HAP-1 (cell line): Measurements from ENCODE around the gene LSM7.
A peak's percentile ranks its signal among the peaks of the same experiment; 100 is the strongest.

Source experiments
- DNase-seq, 2 experiments: peaks; one replicate each; pipeline ENCODE4 v3.0.0-alpha.2; 2016 to 2020; ENCODE audit warnings: low spot score in 2 of 2
- H3K27me3 ChIP-seq: fragments of 250-450 bp; sonication (Bioruptor Pico); 2 replicates; pipeline ENCODE4 v1.5.1; 2020; ENCODE audit warnings: low read depth, mild to moderate bottlenecking, moderate library complexity
- H3K36me3 ChIP-seq: fragments of 250-450 bp; sonication (Bioruptor Pico); replicated peaks from 2 replicates; pipeline ENCODE4 v1.5.1; 2020; ENCODE audit warnings: mild to moderate bottlenecking
- H3K4me1 ChIP-seq: fragments of 250-450 bp; sonication (Bioruptor Pico); 2 replicates; pipeline ENCODE4 v1.5.1; 2020; ENCODE audit warnings: mild to moderate bottlenecking
- H3K4me3 ChIP-seq: fragments of 250-450 bp; sonication (Bioruptor Pico); 2 replicates; pipeline ENCODE4 v1.5.1; 2020; ENCODE audit warnings: mild to moderate bottlenecking, moderate library complexity
- H3K9me3 ChIP-seq: fragments of 250-450 bp; sonication (Bioruptor Pico); 2 replicates; pipeline ENCODE4 v1.5.1; 2020; ENCODE audit warnings: mild to moderate bottlenecking, moderate library complexity
- in situ Hi-C: fragments of 300-500 bp; cut with MboI; formaldehyde crosslinking; loops from 3 replicates; pipeline ENCODE4 v1.14.3; 2020; ENCODE audit warnings: low sequenced_read_pairs, inconsistent platforms, mixed read lengths

The LSM7 gene

DNA sequence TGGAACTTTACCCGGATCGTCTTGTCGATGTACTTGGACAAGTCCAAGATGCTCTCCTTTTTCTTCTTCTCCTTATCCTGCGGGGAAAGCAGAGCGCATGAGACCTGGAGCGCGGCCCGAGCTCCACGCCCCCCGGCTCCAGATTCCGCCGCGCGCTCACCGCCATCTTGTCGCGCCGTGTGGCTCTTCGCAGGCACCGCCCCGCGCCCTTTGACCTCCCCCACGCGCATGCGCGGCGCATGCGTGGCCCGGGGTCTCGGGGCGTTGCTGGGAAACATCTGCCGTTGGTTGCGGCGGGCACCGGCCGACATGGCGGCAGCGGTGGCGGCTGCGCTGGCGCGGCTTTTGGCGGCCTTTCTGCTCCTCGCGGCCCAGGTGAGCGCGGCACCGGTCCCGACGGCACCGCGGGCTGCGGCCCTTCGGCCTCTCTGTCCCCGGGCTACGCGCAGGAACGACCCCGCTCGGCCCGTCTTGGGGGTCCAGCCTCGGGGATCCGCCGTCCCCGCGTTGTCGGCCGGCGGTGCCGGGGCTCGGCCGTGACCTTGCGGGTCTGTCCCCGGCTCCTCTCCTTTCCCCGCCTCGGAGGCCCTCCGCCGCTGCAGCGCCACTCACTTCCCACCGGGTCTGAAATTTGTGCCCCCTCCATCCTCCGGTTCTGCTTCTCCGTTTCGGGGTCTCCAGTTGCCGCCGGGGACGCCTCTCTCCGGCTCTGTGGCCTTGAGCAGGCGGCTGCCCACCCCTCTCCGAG is at the start of gene LSM7, which contains the start of gene SPPL2B:
LSM7 (minus strand) TSS at position 186 of the 748 bp plus-strand sequence; CDS start at position 166, 20 bp downstream.
SPPL2B (plus strand) TSS at position 284 of the 748 bp plus-strand sequence; CDS start at position 310, 26 bp downstream.
- Histone ChIP-seq H3K27me3 (no peaks in the 10 kb centered on the region), H3K9me3 (no peaks in the 10 kb centered on the region), H3K4me3 (peak within 1 kb of the TSS; percentile 80), H3K4me1 (peaks cover 11% of the 10 kb centered on the region), H3K36me3 (peaks cover 26% of the 10 kb centered on the region)
- peak; percentile 78 to 92 for DNase-seq
- in situ Hi-C loops, result no loop called here

DNA sequence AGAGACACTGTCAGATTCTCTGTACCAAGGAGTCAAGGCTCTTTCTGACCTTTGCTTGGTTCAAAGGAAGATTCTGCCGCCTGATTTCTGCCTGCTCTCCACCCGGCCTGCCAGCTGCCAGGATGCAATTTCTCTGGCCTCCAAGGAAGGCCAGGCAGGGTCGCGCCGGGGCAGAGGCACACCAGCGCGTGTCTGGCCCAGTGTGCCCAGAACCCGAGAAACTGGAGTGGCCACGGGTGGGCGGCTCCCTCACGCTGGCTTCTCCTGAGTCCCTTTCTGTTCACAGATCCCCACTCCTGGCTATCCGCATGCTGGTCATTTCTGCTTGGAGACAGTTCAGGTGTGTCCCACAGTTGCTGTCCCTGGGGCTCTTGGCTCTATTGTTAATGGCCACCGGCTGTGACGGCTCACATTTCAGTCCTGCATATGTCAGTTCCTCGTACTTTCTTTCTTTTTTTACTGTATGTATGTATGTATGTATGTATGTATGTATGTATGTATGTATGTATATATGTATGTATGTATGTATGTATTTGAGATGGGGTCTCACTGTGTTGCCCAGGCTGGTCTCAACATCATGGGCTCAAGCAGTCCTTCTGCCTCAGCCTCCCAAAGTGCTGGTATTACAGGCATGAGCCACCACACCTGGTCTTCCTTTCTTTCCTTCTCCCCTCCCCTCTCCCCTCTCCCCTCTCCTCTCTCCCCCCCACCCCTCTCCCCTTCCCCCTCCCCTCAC is 48.6 kb upstream of the LSM7 start:
- peaks cover 4% of the 10 kb centered on the region for H3K4me1 ChIP-seq
- no peaks in the 10 kb centered on the region for H3K27me3 ChIP-seq
- DNase-seq, result no peak
- H3K36me3 ChIP-seq, result no peaks in the 10 kb centered on the region
- in situ Hi-C loops, result no loop called here
- peaks cover 11% of the 10 kb centered on the region for H3K9me3 ChIP-seq
- no peak overlapping the region for H3K4me3 ChIP-seq

- H3K9me3 ChIP-seq, result peaks cover 11% of the 10 kb centered on the region
- H3K27me3 ChIP-seq, result no peaks in the 10 kb centered on the region
- in situ Hi-C loops, result no loop called here
- H3K4me1 ChIP-seq, result peaks cover 7% of the 10 kb centered on the region
- H3K4me3 ChIP-seq, result no peak overlapping the region
- no peak for DNase-seq
- no peaks in the 10 kb centered on the region for H3K36me3 ChIP-seq
These were observed 47.2 kb upstream of the LSM7 start for GRCh38 chr19:2375353-2376121.

DNA sequence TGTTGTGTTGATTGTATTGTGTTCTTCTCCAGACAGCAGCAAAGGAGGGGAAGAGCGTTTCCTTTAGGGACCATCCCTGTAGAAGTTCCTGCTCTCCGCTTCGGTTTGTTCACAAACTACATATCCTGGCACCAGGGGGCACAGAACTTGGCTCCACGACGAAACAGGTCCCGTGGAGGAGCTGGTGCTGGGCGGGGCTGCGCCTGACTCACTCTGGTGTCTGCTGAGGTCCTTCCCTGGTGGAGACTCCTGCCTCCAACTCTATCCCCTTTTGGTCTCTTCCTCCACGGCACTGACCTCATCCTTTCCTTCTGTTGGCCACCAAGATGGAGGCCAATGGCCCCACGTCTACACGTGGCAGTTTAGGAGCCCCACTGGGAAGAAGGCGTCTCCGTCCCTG is 46.4 kb upstream of the LSM7 start:
- Histone ChIP-seq H3K36me3 (no peaks in the 10 kb centered on the region), H3K27me3 (no peaks in the 10 kb centered on the region), H3K4me3 (no peak overlapping the region), H3K9me3 (peaks cover 11% of the 10 kb centered on the region), H3K4me1 (peaks cover 7% of the 10 kb centered on the region)
- DNase-seq, result no peak
- in situ Hi-C loops, result no loop called here

GRCh38 chr19:2372076-2372612 is 43.8 kb upstream of the LSM7 start:
- Histone ChIP-seq H3K4me3 (no peak overlapping the region), H3K9me3 (peaks cover 2% of the 10 kb centered on the region; the same call in 1 of the 2 replicates), H3K4me1 (peaks cover 7% of the 10 kb centered on the region), H3K27me3 (no peaks in the 10 kb centered on the region), H3K36me3 (no peaks in the 10 kb centered on the region)
- peak; percentile 18 to 41 for DNase-seq
- in situ Hi-C loops, result no loop called here

GRCh38 chr19:2371656-2372055 is 43.3 kb upstream of the LSM7 start:
- DNase-seq, result no peak

GRCh38 chr19:2365201-2365970 is 37.0 kb upstream of the LSM7 start:
- no peaks in the 10 kb centered on the region for H3K4me1 ChIP-seq
- H3K36me3 ChIP-seq, result no peaks in the 10 kb centered on the region
- peaks cover 10% of the 10 kb centered on the region for H3K27me3 ChIP-seq
- H3K4me3 ChIP-seq, result no peak overlapping the region
- H3K9me3 ChIP-seq, result peaks cover 2% of the 10 kb centered on the region; the same call in 1 of the 2 replicates
- in situ Hi-C loops, result no loop called here
- no peak for DNase-seq

More at GRCh38 chr19:2371656-2372055, 43.3 kb upstream of the LSM7 start:
- no peaks in the 10 kb centered on the region for H3K36me3 ChIP-seq
- no peak overlapping the region for H3K4me3 ChIP-seq
- H3K9me3 ChIP-seq, result peaks cover 2% of the 10 kb centered on the region; the same call in 1 of the 2 replicates
- H3K4me1 ChIP-seq, result peaks cover 7% of the 10 kb centered on the region
- H3K27me3 ChIP-seq, result no peaks in the 10 kb centered on the region
- in situ Hi-C loops, result no loop called here

DNA sequence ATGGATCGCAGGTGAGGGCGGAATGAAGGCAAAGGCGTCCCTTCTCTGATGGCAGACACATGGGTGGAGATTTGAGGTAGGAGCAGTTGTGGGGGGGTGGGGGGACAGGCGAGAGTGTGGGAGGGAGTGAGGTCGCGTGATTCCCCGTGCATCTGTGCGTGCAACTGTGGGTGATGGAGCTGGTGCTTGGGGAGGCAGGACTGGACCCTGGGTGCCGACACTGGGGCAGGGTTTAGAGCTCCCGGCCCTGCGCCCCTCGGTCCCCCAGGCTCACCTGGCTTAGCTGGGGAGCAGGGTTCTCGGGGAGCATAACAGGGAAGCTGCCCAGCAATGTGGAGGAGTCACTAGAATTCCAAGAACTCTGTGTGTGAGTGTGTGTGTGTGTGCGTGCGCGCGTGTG is 35.0 kb upstream of the LSM7 start:
- no peaks in the 10 kb centered on the region for H3K4me1 ChIP-seq
- H3K36me3 ChIP-seq, result no peaks in the 10 kb centered on the region
- peaks cover 28% of the 10 kb centered on the region for H3K27me3 ChIP-seq
- no peak overlapping the region for H3K4me3 ChIP-seq
- H3K9me3 ChIP-seq, result no peaks in the 10 kb centered on the region
- DNase-seq, result no peak
- in situ Hi-C loops, result no loop called here

DNA sequence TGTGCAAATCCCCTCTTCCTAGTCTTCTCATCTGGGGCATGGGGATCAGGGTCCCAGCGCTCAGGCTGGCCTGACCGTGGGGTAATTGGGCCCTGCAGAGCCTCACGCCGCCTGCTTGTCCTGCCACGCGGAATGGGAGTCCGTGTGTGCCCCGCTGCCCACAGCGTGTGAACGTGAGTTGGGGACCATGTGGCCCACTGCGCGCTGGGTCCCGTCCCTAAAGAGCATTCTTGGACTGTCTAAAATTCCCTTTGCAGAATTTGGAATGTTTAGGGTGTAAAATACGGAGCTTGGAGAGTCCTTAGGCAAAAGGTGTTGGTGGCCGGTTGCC is 34.5 kb upstream of the LSM7 start:
- in situ Hi-C loops, result no loop called here
- DNase-seq, result no peak
- H3K36me3 ChIP-seq, result no peaks in the 10 kb centered on the region
- no peak overlapping the region for H3K4me3 ChIP-seq
- H3K27me3 ChIP-seq, result peaks cover 30% of the 10 kb centered on the region
- H3K9me3 ChIP-seq, result no peaks in the 10 kb centered on the region
- H3K4me1 ChIP-seq, result no peaks in the 10 kb centered on the region

DNA sequence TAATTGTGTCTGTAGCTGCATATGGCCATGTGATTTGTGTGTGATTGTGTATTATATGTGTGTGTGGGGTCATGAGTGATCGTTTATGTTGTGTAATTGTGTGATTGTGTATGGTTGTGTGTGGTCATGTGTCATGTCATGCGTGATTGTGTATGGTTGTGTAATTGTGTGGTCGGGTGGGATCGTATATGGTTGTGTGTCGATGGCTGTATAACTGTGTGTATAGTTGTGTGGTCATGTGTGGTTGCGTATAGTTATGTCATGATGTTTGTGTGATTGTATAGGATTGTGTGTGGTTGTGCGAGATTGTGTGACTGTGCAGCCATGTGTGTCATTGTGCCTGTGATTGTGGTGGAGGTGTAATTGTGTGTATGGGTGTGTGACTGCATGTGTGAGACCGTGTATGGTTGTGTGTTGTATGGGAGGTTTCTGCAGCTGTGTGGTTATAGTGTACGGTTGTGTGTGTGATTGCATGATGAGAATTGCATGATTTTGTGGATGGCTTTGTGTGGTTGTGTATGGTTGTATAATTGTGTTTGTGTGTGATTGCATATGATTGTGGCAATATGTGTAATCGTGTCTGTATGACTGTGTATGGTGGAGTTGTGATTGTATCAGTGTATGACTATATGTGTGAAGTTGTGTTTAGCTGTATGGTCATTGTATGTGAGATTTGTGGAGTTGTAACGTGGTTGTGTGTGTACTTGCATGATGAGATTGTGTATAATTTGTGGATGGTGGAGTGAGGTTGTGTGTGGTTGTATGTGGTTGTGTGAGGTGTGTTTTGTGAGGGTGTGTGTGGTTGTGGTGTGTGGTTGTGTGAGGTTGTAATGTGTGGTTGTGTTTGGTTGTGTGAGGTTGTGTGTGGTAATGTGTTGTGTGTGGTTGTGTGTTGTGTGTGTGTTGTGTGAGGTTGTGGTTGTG is 33.9 kb upstream of the LSM7 start:
- in situ Hi-C loops, result no loop called here
- H3K36me3 ChIP-seq, result no peaks in the 10 kb centered on the region
- no peaks in the 10 kb centered on the region for H3K4me1 ChIP-seq
- H3K27me3 ChIP-seq, result peaks cover 30% of the 10 kb centered on the region
- no peaks in the 10 kb centered on the region for H3K9me3 ChIP-seq
- no peak overlapping the region for H3K4me3 ChIP-seq
- no peak for DNase-seq

- H3K4me1 ChIP-seq, result no peaks in the 10 kb centered on the region
- H3K27me3 ChIP-seq, result peaks cover 30% of the 10 kb centered on the region
- in situ Hi-C loops, result no loop called here
- no peak for DNase-seq
- H3K36me3 ChIP-seq, result no peaks in the 10 kb centered on the region
- no peak overlapping the region for H3K4me3 ChIP-seq
- no peaks in the 10 kb centered on the region for H3K9me3 ChIP-seq
These were observed 33.1 kb upstream of the LSM7 start for GRCh38 chr19:2361246-2362045.

GRCh38 chr19:2360833-2361232 is 32.4 kb upstream of the LSM7 start:
- Histone ChIP-seq H3K36me3 (no peaks in the 10 kb centered on the region), H3K4me1 (no peaks in the 10 kb centered on the region), H3K9me3 (no peaks in the 10 kb centered on the region), H3K27me3 (peaks cover 30% of the 10 kb centered on the region), H3K4me3 (no peak overlapping the region)
- no peak for DNase-seq
- in situ Hi-C loops, result no loop called here
